Measurements from ENCODE around the gene KANTR. TPM values are rescaled to one million over a fixed set of nuclear protein-coding genes. Genes with fewer than 3 reads are reported as not detected.

The KANTR gene
- total and polyA plus RNA-seq, 12 donors: 2.1 to 12.6 (median 7.0) TPM

GRCh38 chrX:53126377-53126776 is 32.4 kb downstream of the KANTR start:
- TF ChIP-seq CTCF (IDR thresholded peaks at IDR 0.05): no peak
- Histone ChIP-seq H3K27ac (no peak overlapping the region), H3K27me3 (peaks cover 0 to 38% (median 0%) of the 10 kb centered on the region in 7 donors), H3K36me3 (no peaks in the 10 kb centered on the region), H3K9me3 (peaks cover 0 to 3% (median 0%) of the 10 kb centered on the region in 11 donors), H3K4me1 (peaks cover 0 to 4% (median 0%) of the 10 kb centered on the region in 9 donors), H3K4me3 (no peak overlapping the region)
- WGBS, 2 donors: 96 to 97% methylated on average over 2 of the region's 2 CpGs
- intact Hi-C loops (cut with DNase I): no loop called here
- DNase-seq (no peak), ATAC-seq (no peak)

GRCh38 chrX:53128097-53128749 is 34.3 kb downstream of the KANTR start:
- 91 to 92% methylated on average over 3 of the region's 3 CpGs for WGBS, 2 donors
- ATAC-seq: no peak

GRCh38 chrX:53133400-53133799 is 39.5 kb downstream of the KANTR start:
- peaks cover 0 to 43% (median 0%) of the 10 kb centered on the region in 7 donors for H3K27me3 ChIP-seq
- no peaks in the 10 kb centered on the region for H3K4me1 ChIP-seq
- no peak overlapping the region for H3K4me3 ChIP-seq
- intact Hi-C loops (cut with DNase I): no loop called here
- DNase-seq (no peak), ATAC-seq (no peak)
- peaks cover 0 to 5% (median 0%) of the 10 kb centered on the region in 9 donors for H3K36me3 ChIP-seq
- WGBS, 2 donors: 85 to 93% methylated on average over 4 of the region's 4 CpGs
- no peaks in the 10 kb centered on the region for H3K9me3 ChIP-seq
- no peak overlapping the region for H3K27ac ChIP-seq
- TF ChIP-seq CTCF (IDR thresholded peaks at IDR 0.05): no peak

More at GRCh38 chrX:53128097-53128749, 34.3 kb downstream of the KANTR start:
- TF ChIP-seq CTCF (IDR thresholded peaks at IDR 0.05): no peak
- H3K9me3 ChIP-seq: peaks cover 0 to 3% (median 0%) of the 10 kb centered on the region in 11 donors
- no peak overlapping the region for H3K4me3 ChIP-seq
- peaks cover 0 to 54% (median 0%) of the 10 kb centered on the region in 7 donors for H3K27me3 ChIP-seq
- peaks cover 0 to 5% (median 0%) of the 10 kb centered on the region in 9 donors for H3K36me3 ChIP-seq
- intact Hi-C loops (cut with DNase I): no loop called here
- no peak for DNase-seq
- H3K27ac ChIP-seq: no peak overlapping the region
- H3K4me1 ChIP-seq: no peaks in the 10 kb centered on the region

- no peak for TF ChIP-seq CTCF (IDR thresholded peaks at IDR 0.05)
- H3K9me3 ChIP-seq: no peaks in the 10 kb centered on the region
- no peaks in the 10 kb centered on the region for H3K4me1 ChIP-seq
- DNase-seq (no peak), ATAC-seq (no peak)
- H3K27me3 ChIP-seq: peaks cover 0 to 29% (median 0%) of the 10 kb centered on the region in 7 donors
- H3K4me3 ChIP-seq: no peak overlapping the region
- 94 to 97% methylated on average over 2 of the region's 2 CpGs for WGBS, 2 donors
- H3K36me3 ChIP-seq: peaks cover 0 to 5% (median 0%) of the 10 kb centered on the region in 9 donors
- no peak overlapping the region for H3K27ac ChIP-seq
- intact Hi-C loops (cut with DNase I): no loop called here
Observed at GRCh38 chrX:53135581-53135980, 41.6 kb downstream of the KANTR start.

Measured in heart right ventricle (tissue), 16 donors.